GM12878 (cell line): Measurements from ENCODE around the gene TM4SF4. TPM values are rescaled to one million over a fixed set of nuclear protein-coding genes. Genes with fewer than 3 reads are reported as not detected.

Experiments used
- ATAC-seq: fragments of 200-7000 bp; cut with Tn5 transposase; 3 replicates; pipeline ENCODE4 v1.9.1; 2020; ENCODE audit warnings: mild to moderate bottlenecking, moderate library complexity
- BruUV-seq: library from RNA; stranded (reverse); fragments of 400-500 nt; replicated peaks from 2 replicates; lab custom pipeline; 2021; lab: Mats Ljungman, UMichigan
- CTCF ChIA-PET: fragments of 300-600 bp; sonication (Branson Sonifier 250); formaldehyde crosslinking; extraction: SDS; loops from one replicate; lab custom pipeline; 2021; ENCODE audit warnings: inconsistent platforms; lab: Yijun Ruan, JAX
- POLR2A ChIA-PET: fragments of 350-600 bp; formaldehyde crosslinking; extraction: SDS; loops from one replicate; lab custom pipeline; 2021; ENCODE audit warnings: inconsistent platforms; lab: Charles Lee
- RAD21 ChIA-PET: fragments of 300-600 bp; sonication (Branson Sonifier 250); formaldehyde crosslinking; loops from one replicate; lab custom pipeline; 2023; ENCODE audit warnings: antibody characterized with exemption; ENCODE audit not compliant: unreplicated experiment; lab: Charles Lee
- SMC1A ChIA-PET: fragments of 300-600 bp; sonication (Branson Sonifier 250); formaldehyde crosslinking; loops from one replicate; lab custom pipeline; 2023; ENCODE audit not compliant: unreplicated experiment, uncharacterized antibody; lab: Charles Lee
- DNase-seq: peaks from one replicate; pipeline ENCODE4 v3.0.0-alpha.2; 2011; ENCODE audit warnings: low read depth, low spot score
- FAIRE-seq: peaks from 3 replicates; lab custom pipeline; 2011; peaks lifted over from hg19 to GRCh38; lab: Jason Lieb, UNC
- H2AFZ ChIP-seq: 2 replicates; pipeline ENCODE4 v1.6.0; 2011; ENCODE audit warnings: low read depth, low read length, control low read depth; ENCODE audit not compliant: control insufficient read depth
- H3K27ac ChIP-seq: 2 replicates; pipeline ENCODE4 v1.5.1; 2011; ENCODE audit warnings: control low read depth; ENCODE audit not compliant: control insufficient read depth, insufficient read depth
- H3K27me3 ChIP-seq, 2 experiments: replicated peaks in 1 of 2; 2 replicates each; pipeline versions ENCODE4 v1.6.0 to v1.6.1; 2011; ENCODE audit warnings: low read length in 1 of 2; ENCODE audit not compliant: control insufficient read depth in 2 of 2, insufficient read depth in 2 of 2
- H3K36me3 ChIP-seq, 2 experiments: 2 replicates each; pipeline ENCODE4 v1.5.1; 2011; ENCODE audit warnings: low read length in 1 of 2; ENCODE audit not compliant: control insufficient read depth in 2 of 2, insufficient read depth in 2 of 2
- H3K4me1 ChIP-seq: 2 replicates; pipeline ENCODE4 v1.6.1; 2011; ENCODE audit warnings: mild to moderate bottlenecking, low read length, moderate library complexity, mixed read lengths; ENCODE audit not compliant: control insufficient read depth, insufficient read depth
- H3K4me2 ChIP-seq: 2 replicates; pipeline ENCODE4 v1.6.0; 2011; ENCODE audit warnings: control low read depth; ENCODE audit not compliant: control insufficient read depth, insufficient read depth
- H3K4me3 ChIP-seq: fragments of 200-600 bp; sonication (generic); 2 replicates; pipeline ENCODE4 v1.5.1; 2016
- H3K79me2 ChIP-seq: 2 replicates; pipeline ENCODE4 v1.6.0; 2011; ENCODE audit warnings: low read length; ENCODE audit not compliant: control insufficient read depth, insufficient read depth
- H3K9ac ChIP-seq: 2 replicates; pipeline ENCODE4 v1.8.0; 2011; ENCODE audit warnings: low read length, control low read depth, mixed read lengths; ENCODE audit not compliant: control insufficient read depth, insufficient read depth
- H3K9me3 ChIP-seq: replicated peaks from 3 replicates; pipeline ENCODE4 v1.5.1; 2011; ENCODE audit warnings: mild to moderate bottlenecking, low read length; ENCODE audit not compliant: control insufficient read depth, insufficient read depth
- H4K20me1 ChIP-seq: 2 replicates; pipeline ENCODE4 v1.6.0; 2011; ENCODE audit not compliant: control insufficient read depth, insufficient read depth
- BACH1 ChIP-seq: fragments of 450-650 bp; IDR thresholded peaks from 2 replicates; pipeline ENCODE4 v1.6.1; 2017; ENCODE audit warnings: mild to moderate bottlenecking, borderline replicate concordance
- CBFB ChIP-seq: IDR thresholded peaks from 2 replicates; pipeline ENCODE4 v1.6.1; 2016; ENCODE audit warnings: antibody characterized with exemption, low read depth
- CHD4 ChIP-seq: fragments of 200-600 bp; sonication (generic); IDR thresholded peaks from 2 replicates; pipeline ENCODE4 v1.6.1; 2016; ENCODE audit warnings: mild to moderate bottlenecking
- GATAD2B ChIP-seq: fragments of 450-650 bp; conservative IDR thresholded peaks from 2 replicates; pipeline ENCODE4 v1.6.1; 2017; ENCODE audit warnings: low read depth, mild to moderate bottlenecking, moderate library complexity
- MEF2A ChIP-seq: IDR thresholded peaks from 2 replicates; pipeline ENCODE4 v1.6.1; 2011; ENCODE audit warnings: low read depth, mild to moderate bottlenecking, low read length, moderate library complexity; ENCODE audit not compliant: insufficient read depth
- RAD21 ChIP-seq: IDR thresholded peaks from 2 replicates; pipeline ENCODE4 v1.6.1; 2011; ENCODE audit warnings: mild to moderate bottlenecking, low read depth, low read length, moderate library complexity; ENCODE audit not compliant: insufficient read depth
- SRF ChIP-seq, 2 experiments: IDR thresholded peaks; 2 replicates each; pipeline ENCODE4 v1.6.1; 2011; ENCODE audit warnings: low read depth in 2 of 2, low read length in 2 of 2, mild to moderate bottlenecking in 1 of 2, moderate library complexity in 1 of 2
- ZNF687 ChIP-seq: fragments of 450-650 bp; IDR thresholded peaks from 2 replicates; pipeline ENCODE4 v1.6.1; 2017; ENCODE audit warnings: mild to moderate bottlenecking, moderate library complexity
- WGBS: methylation state at CpG from one replicate; pipeline ENCODE4 v1.1.6; 2016; ENCODE audit warnings: low lambda C conversion rate; ENCODE audit not compliant: insufficient replicate concordance, insufficient coverage; ENCODE audit errors: missing lambda C conversion rate; 5-methylcytosine and 5-hydroxymethylcytosine counted together
- in situ Hi-C: fragments of 300-500 bp; cut with MboI; formaldehyde crosslinking; loops from 9 replicates; pipeline ENCODE4 v1.14.3; 2018; ENCODE audit warnings: mixed read lengths
- intact Hi-C: fragments of 100-400 bp; cut with micrococcal nuclease; formaldehyde crosslinking; loops from one replicate; pipeline ENCODE4 v1.14.2; 2022; ENCODE audit not compliant: unreplicated experiment
- polyA plus RNA-seq, 11 experiments: library from polyadenylated mRNA; depleted of rRNA in 4 of 11; unstranded in 6 of 11; stranded (reverse) in 5 of 11; fragments of >200 nt; fragmentation: Nextera tagmentation in 4 of 11; fragmentation: Illumina TruSeq in 1 of 11; extraction: Ambion mirVana in 4 of 11; extraction: Trizol in 1 of 11; gene quantifications; 1 replicate in 1 of 11; 2 replicates in 10 of 11; pipeline versions ENCODE4 v1.2.1 to v1.2.3, GENCODE V29; 2011 to 2016; ENCODE audit warnings: inconsistent platforms in 2 of 11, missing spikeins in 2 of 11, low read depth in 1 of 11
- total RNA-seq, 4 experiments: library from RNA; depleted of rRNA in 3 of 4; stranded (reverse); fragments of >200 nt in 3 of 4; fragmentation: Illumina TruSeq in 1 of 4; extraction: Trizol in 1 of 4; gene quantifications; 2 replicates each; pipeline versions ENCODE4 v1.2.1 to v1.2.3, GENCODE V29; 2013 to 2021

The TM4SF4 gene
- total and polyA plus RNA-seq, 10 of the 15 experiments (the other 5 are each of a cell fraction or from before 2014, with no cell fraction given) = 0.06 to 1.3 TPM; not detected in 8

DNA sequence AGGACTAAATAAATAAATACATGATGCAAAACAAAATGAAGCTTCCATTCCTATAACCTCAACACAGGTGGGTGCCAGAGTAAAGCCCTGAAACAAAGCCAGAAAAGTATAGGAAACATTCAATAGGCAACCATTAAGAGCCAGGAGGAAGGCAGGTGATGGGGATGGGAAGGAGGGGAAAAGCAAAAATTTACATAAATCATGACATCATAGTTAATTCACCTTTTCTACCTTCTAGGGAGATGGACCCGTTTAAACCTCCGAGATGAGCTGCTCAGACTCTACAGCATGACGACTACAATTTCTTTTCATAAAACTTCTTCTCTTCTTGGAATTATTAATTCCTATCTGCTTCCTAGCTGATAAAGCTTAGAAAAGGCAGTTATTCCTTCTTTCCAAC is 27.9 kb downstream of the TM4SF4 start:
- Histone ChIP-seq H3K27ac (no peak overlapping the region), H3K9ac (no peak overlapping the region), H3K4me1 (no peaks in the 10 kb centered on the region; the same call in 1 of the 2 replicates), H3K36me3 (no peaks in the 10 kb centered on the region), H3K9me3 (no peaks in the 10 kb centered on the region), H3K4me3 (no peak overlapping the region), H3K4me2 (no peak overlapping the region), H3K27me3 (no peaks in the 10 kb centered on the region), H2AFZ (no peak overlapping the region), H4K20me1 (no peaks in the 10 kb centered on the region), H3K79me2 (no peaks in the 10 kb centered on the region)
- ChIA-PET RAD21 (no interaction called here), POLR2A (no interaction called here), SMC1A (interaction anchor here (0.8 to 1.8 kb wide), 5 partner anchors 9 to 92 kb away, joined by 3 to 7 read pairs (median 3); no protein-coding TSS in a partner anchor), CTCF (interaction anchor here (0.8 to 2.5 kb wide), 6 partner anchors 9 to 306 kb away, joined by 3 to 10 read pairs (median 4); no protein-coding TSS in a partner anchor)
- in situ Hi-C loops (loop anchor here (25.0 kb wide), 1 partner anchor 685 kb away; no protein-coding TSS in a partner anchor), intact Hi-C loops (no loop called here)
- FAIRE-seq (no peak), DNase-seq (no peak), ATAC-seq (no peak)
- 57% methylated on average over 3 of the region's 3 CpGs for WGBS
- TF ChIP-seq ZNF687 (no peak), SRF (IDR thresholded peaks at IDR 0.05; ENCODE audit: low read depth in 2 of 2, low read length in 2 of 2) (no peak), BACH1 (no peak), RAD21 (no peak), MEF2A (no peak), CBFB (no peak), CHD4 (no peak), GATAD2B (no peak)
- no TSS peak for BruUV-seq
